Daoy (cell line): ENCODE measurements around the gene TACR2. TPM values are rescaled to one million over a fixed set of nuclear protein-coding genes. Genes with fewer than 3 reads are reported as not detected.

Experiments
- DNase-seq: peaks from one replicate; pipeline ENCODE4 v3.0.0-alpha.2; 2015; ENCODE audit warnings: low read depth
- total RNA-seq: library from RNA; depleted of rRNA; stranded (reverse); fragments of >200 nt; shearing (Covaris generic); gene quantifications from 2 replicates; pipeline ENCODE4 v1.2.3, GENCODE V29; 2014; rRNA removed

Gene TACR2
- not detected in 2 replicates for total RNA-seq

DNA sequence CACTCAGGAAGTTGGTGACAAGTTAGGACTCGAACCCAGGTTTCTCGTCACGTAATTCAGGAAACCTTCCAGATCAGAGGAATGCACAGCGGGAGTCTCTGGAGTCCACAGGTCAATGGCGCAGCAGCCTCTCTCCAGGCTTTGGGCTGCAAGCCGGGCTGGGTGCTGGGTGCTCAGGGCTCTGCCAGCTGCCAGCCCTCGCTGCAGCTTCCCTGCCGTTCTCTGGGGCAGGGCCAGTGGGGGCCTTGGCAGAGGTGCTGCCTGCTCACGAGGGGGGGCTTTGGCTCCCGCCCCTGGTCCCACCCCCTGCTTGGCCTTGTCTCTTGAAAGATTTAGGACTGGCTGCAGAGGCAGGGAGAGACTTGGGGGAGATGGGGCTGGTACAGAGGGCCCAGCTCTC lies at the start of gene TACR2:
TACR2 (minus strand) TSS at position 224 of the 400 bp plus-strand sequence. CDS start 595 bp downstream, outside the sequence.
- DNase-seq = no peak

DNA sequence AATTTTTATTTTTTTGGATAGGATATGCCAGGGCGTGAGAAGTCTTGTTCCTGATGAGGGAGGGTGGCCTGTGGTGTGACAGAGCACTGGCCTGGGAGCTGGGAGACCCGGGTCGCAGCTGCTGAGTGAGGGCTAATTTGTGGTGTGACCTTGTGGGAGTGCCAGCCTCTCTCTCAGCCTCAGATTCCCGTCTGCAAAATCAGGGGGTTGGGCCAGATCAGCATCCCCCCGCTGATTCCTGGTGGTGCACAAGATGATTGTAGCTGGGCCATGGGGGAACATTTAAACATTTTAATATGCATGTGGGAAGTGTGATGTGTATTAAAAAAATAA lies 49.4 kb upstream of the TACR2 start:
- DNase-seq = no peak

DNA sequence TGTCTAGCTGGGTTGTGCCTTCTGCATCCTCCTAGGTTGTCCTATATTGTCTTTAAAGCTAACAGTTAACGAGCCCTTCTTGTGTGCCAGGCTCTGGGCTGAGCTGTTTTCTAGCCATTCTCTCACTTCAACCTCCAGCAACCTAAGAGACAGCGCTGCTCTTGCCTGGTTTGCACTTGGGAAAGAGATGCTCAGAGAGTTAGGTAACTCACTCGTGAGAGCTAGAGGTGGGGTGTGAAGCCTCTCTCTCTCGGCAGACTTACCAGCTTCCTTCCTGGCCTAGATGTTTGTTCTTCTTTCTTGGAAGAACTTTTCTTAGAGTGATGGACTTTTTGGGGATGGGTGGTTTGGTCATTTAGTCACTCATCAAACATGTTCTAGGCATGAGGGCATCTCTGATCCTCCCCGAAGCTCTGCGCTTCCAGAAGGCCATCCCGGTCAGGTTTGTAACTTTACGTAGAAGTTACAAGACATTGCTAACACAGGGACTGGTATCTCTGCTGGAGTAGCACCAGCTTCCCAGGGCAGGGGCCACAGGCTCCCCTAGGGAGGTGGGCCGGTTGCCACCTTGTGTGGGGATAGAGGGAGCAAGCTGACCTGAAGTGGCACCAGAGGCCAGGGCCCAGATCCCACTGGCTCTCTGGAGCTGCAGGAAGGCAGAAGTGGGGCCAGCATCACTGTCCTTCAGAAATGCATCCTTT lies 48.9 kb upstream of the TACR2 start:
- no peak for DNase-seq

DNA sequence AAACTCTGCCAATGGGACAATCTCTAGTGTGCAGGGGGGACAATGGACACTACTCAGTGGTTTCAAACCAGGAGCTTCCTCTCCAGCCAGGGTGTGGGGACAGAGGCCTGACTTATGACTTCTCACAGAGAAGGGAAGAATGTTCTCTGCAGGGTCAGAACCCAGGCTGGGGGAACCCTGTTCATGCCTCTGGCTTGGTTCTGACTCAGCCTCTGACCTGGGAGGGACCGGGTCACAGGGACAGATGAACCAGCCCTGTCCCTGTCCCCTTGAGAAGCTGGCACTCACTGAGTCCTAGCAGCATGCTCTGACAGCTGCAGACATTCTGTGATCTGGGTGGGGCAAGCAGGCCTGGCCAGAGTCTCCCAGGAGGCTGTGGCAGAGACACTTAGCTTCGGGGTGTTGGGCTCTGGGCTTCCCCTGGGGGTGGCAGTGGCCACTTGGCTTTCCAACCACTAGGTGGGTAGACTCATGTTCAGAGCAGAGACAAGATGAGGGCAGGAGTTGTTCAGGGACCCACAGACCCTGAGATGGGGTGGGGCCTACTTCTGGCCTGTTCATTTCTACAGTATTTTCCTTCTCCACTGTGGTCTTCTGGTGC lies 48.2 kb upstream of the TACR2 start:
- DNase-seq = no peak

DNA sequence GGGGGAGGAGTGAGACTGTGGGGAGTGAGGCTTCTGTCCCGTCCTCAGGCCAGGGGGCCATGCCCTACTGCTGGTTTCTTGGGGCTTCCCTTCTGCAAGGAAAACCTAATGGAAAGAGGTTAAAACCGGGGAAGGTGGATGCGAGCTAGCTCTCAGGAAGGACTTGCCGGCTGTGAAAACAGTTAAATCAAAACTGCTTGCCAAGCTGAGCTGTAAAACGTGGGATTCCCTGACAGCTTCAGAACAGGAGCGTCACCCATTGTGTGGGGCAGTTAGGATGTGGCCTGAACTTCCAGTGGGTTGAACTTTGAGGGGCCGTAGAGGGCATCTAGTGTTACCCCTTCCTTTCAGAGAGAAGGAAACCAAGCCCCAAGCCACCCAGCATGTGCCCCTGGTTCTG lies 47.7 kb upstream of the TACR2 start:
- no peak for DNase-seq

DNA sequence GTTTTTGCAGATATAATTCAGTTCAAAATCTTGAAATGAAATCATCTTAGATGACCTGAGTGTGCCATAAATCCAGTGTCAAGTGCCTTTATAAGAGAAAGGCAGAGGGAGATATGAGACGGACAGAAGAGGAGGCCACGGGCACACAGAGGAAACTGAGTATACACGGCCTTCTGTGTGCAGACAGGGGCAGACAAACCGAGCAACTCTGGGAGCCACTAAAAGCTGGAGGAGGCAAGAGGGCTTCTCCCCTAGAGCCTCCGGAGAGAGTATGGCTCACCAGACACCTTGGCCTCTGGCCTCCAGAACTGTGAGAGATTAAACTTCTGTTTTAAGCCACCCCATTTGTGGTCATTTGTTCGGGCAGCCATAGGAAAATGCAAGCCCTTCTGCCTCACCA lies 47.2 kb upstream of the TACR2 start:
- no peak for DNase-seq

DNA sequence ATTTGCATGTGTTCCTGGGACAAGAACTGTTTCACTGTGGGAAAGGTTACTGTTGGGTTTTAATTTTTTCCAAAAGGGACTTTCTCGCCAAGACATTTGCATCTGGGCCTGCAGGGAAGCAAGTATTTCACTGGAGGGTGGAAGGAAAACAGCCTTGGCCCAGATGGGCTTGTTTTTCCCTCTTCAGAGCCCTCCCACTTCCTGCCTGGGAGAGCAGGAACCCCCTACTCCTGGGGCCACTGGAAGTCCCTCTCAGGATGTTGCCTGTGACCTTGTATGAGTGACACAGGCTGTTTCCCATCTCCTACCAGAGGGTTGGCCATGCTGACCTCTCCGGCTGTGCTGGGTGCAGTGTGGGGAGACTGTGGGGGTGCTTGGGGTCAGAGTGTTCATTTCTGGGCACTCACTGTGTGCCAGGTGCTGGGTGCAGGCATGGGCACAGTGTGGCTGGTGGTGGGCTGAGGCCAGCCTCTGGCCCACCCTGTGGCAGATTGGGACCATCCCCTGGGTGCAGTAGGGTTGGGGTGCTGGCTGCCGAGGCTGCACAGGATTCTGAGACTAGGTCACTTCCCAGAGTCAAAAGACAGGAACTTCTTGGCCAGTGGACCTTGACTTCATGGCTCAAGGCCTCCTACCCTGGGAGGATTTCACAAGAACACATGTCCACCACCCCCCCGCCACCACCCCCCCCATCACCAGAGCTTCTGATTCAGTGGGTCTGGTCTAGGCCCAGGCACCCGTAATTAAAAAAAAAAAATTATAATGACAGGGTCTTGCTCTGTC lies 44.7 kb upstream of the TACR2 start:
- DNase-seq = no peak

DNA sequence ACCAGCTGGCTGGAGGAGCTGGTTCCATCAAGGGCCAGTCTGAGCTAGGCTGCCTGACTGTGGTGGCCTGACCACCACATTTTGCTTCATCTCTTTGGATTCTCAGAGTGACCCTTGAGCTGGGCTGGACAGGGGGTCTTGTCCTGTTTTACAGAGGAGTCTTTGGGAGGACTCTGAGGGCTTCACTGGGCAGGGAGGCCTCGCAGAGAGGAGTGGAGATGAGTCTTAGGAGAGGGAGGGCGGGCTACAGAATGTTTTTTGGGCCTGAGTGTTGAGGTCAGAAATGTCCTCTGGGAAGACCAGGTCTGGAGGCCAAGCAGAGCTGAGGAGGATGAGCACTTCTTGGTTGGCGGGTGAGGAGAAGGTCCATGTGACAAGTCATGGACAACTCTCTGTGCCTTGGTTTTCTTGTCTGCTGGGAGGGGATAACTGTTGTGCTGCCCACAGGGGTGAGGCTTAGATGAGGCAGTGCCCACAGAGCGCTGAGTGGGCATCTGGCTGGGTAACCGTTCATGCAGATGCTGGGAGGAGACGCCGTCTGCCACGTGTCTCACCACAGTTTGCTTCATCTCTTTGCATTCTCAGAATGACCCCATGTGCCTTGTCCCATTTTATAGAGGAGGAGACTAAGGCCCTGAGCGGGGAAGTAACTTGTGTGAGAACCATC lies 44.0 kb upstream of the TACR2 start:
- no peak for DNase-seq

DNA sequence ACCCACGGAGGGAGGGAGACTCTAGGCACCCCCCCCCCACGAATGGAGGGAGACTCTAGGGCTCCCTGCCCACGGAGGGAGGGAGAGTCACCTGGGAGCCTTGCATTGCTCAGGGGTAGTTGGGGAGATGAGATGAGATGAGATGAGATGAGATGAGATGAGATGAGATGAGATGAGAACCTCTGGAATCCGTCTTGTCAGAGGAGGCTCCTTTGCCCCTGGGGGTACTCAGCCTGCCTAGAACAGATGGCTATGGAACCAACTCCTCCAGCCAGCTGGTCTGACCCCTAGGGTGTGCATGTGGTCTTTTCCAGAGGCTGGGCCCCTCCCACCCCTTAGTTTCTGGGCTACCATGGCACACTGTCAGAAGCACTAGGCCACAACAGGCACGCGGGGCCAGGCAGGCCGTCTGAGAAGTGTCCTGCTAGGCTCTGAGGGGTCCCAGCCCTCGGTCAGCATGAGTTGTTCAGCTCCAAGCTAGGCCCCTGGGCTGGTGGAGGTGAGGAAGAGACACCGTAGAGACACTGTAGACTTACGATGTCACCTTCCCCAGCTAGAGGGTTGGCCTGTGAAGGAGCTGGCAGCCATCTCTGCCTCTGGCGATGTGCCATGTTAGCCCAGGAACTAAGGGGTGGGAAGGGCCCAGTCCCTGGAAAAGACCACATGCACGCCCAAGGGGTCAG lies 43.3 kb upstream of the TACR2 start:
- DNase-seq = no peak

DNA sequence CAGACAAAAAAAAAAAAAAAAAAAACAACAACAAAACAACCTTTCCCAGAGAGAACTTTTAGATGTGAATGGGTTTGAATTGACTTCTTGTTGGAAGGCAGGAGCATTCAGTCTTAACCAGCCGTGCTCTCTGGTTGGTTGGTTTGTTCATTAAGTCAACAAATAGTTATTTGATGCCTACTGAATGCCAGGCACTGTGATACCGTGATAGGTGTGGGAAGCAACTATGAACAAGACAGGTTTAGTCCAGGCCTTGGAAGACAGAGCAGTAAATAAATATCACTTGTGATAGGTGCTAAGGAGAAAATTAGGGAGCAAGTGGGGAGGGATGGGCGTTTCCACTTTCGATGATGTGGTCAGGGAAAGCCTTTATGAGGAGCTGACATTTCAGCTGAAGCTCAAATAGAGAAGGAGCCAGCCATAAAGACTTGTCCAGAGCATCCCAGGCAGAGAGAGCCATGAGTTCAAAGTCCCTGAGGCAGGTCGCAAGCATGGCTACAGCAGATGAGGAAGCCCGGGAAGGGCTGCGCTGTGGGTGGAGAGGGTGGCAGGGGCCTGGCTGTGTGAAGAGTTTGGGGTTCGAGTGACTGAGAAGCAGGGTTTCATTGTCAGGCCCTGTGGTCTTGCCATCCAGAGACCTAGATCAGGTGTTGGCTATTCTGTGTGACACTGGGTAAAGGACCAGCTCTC lies 42.5 kb upstream of the TACR2 start:
- DNase-seq = no peak

DNA sequence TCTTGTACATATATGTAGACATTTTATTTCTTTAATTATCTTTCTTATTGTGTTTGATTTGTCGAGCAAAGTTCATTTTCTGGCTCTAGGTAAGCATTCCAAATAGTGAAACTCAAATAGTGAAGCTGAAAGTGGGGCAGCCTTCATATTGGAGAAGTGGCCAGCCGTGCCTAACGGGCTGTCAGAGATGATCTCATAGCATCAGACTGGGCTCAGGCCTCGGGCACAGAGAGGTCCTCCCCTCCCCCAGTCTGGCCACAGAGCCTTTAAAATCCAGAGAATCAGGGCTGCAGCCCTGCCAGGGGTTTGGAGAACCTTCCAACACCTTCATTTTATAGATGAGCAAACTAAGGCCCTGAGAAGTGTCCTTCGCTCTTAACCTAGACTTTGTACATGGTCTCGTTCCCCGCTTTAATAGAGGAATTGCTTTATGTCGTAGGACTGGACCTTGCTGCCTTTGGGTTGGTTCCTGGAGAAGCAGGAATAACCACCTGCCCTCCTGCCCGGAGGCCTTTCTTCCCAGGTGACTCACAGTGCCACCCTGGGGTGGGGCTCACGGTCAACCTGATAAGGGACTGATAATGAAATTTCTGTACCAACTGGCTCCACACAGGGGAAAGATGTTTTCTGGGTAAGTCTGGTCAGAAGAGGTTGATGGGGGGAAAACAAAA lies 41.8 kb upstream of the TACR2 start:
- DNase-seq = peak; percentile 28

DNA sequence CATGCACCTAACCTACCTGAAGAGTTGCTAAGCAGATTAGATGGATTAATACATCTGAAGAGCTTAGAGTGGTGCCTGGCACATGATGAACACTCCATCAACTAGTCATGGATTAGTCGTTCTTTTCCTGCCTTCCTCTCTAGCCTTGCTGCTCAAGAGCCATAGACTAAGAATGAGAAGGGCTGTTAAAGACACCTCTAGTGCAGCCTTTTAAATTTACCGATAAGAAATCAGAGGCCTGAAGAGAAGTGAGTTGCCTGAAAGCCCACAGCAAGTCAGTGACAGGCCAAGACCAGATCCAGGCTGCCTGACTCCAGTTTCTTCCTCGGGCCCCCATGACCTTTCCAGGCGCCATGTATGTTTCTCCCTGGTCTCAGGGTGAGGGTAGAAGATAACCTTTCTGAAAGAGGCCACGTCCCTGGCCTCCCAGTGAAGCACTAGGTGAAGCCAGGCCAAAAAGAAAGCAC lies 41.1 kb upstream of the TACR2 start:
- no peak for DNase-seq

DNA sequence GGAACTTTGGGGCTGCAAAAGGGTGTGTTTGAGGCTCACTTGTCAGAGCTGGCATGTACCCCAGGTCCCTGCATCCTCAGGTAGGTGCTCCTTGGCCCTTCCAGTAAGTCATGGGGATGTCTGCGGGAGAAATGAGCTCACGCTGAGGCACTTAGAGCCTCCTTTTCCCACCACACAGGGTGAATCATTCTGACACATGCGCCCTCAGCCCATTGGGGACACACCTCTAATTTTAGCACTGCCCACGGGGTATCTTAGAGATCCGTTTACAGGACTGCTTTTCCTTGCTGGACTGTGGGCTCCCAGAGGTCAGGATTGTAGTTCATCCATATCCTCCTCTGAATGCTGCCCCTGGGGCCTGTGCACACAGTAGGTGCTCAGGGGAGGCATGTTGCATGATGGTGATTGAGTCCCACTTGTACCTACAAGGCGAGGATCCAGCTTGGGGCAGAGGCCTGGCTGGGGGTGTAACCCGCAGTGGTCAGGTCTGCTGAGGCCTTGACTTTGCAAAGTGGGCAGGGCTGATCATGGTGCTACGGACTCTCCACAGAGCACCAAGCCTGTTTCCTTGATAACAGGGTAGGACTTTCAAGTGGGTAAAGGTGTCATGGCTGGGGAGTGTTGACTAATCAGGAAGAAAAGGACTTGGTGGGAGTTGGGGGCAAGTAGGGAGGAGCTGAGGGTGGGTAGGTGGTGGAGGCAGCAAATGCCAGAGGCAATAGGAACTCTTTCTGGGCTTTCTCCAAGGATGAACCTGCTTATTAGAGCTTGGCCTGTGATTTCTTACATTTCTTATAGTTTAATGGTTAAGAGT lies 40.4 kb upstream of the TACR2 start:
- DNase-seq = peak; percentile 78

DNA sequence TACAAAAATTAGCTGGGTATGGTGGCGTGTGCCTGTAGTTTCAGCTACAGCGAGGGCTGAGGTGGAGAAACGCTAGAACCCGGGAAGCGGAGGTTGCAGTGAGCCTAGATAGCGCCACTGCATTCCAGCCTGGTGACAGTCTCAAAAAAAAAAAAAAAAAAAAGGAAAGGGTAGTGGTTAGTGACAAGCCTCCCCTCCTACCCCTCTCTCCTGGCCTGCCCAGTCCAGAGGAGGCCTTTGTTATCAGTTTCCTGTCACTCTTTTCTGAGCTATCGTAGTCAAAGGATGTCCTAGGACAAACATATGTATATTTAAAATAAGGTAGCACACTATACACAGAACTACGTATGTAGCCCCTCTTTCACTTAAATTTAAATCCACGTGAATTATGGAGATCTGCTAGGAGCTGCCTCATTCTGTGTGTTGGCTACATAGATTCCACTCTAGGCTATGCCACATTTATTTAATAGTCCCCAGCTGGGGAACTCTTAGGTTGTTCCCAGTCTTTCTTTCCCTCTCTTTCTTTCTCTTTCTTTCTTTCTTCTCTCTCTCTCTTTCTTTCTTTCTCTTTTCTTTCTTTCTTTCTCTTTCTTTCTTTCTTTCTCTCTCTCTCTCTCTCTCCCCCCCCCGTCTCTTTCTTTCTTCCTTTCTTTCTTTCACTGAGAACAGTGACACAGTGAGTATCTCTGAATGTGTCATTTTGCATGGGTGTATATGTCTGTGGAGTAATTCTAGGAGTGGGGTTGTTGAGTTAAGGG lies 38.5 kb upstream of the TACR2 start:
- DNase-seq = no peak

DNA sequence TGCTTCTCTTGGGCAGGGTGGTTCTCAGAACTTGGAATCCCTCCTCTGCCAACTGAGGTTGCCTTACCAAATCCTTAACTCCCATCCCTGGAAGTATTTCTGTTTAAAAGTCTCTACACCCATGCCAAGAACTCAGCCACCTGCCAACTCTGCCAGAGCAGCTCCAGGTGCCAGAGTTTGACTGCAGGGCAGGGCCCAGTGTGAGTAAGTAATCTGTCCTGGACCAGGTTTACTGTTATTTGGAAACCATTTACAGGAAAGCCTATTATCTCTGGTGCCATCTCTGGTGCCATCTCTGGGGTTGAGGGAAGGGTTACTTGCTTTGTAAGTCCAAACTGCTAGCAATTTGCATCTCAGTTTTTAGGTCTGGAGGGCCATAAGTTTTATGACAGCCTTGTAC lies 37.1 kb upstream of the TACR2 start:
- DNase-seq = no peak

DNA sequence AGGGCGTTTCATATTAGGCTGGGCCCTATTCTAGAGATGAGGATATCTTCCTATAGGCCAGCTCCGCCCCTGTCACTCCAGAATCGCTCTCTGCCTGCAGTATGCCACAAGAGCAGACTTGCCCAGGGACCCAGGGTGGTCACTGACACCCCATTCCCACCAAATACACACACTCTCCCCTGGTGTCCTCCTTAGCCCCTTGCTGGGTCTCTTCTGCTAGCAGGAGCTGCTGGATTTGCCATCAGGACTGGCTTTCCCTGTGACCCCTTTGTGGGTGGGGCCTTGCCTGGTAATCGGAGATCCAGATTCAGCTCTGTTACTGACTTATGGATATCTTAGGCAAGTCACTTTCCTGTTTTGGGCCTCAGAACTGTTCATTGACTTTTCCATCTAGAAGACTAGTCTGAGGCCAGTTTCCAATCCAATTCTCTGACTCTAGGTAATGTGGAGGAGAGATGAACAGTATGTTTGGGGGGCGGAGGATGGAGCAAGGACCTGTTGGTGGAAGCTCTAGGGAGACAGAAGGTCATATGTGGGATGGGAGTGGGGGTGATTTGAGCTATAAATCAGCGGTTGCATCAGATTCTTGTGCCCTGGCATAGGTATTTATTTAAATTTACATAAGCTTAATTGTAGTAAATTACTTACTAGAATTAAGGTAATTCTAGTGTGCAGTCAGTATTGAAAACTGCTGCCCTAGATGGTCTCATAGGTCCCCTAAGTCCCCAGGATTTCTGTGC lies 36.1 kb upstream of the TACR2 start:
- DNase-seq = no peak

DNA sequence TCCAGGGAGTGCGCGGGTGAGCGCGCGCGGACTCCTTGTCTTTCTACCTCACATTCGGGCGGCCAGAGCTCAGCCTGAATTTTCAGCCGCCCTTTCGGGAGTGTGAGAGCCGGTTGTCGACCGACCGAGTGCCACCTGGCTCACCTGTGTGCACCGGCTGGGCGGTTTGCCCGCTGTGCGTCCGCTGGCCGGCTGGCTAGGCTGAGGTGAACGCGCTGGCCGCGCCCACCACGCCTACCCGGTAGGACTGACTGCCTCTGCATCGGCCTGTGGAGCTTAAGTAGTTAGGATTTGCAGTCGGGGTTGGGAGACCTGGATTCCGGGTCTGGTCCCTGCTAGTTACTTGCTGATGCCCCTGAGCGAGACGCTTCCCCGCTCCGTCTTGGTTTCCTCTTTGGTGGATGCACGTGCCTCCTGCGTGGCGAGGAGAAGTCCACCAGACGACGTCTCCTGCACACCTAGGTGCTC lies 35.1 kb upstream of the TACR2 start:
- no peak for DNase-seq

DNA sequence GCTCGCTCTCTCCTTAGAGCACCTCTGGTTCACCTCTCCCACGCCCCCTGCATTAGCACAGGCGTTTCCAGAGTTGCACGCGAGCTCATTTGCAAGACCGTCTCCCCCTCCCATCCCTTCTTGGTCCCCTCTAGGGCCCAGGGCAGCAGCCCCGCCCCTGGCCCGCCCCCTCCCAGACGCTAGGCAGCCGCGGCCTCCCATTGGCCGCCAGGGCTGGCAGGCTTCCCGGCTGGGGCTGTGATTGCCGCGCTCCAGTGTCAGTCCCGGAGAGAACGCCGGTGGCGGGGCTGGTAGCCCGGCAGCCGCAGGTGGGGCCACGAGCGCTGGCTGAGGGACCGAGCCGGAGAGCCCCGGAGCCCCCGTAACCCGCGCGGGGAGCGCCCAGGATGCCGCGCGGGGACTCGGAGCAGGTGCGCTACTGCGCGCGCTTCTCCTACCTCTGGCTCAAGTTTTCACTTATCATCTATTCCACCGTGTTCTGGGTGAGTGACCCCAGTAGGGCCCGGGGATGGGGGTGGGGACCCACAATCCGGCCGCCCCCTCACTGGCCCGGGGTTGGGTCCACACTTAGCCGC lies 34.6 kb upstream of the TACR2 start, which contains the start of gene TSPAN15:
TSPAN15 (plus strand) TSS at position 257 of the 575 bp plus-strand sequence; CDS start at position 387, 130 bp downstream.
- DNase-seq = peak; percentile 86
